ENCODE measurements around the gene RNGTT. TPM values are rescaled to one million over a fixed set of nuclear protein-coding genes. Genes with fewer than 3 reads are reported as not detected.

RNGTT gene
- total RNA-seq, 1 donor from 2014 or later, result 16.5 TPM

DNA sequence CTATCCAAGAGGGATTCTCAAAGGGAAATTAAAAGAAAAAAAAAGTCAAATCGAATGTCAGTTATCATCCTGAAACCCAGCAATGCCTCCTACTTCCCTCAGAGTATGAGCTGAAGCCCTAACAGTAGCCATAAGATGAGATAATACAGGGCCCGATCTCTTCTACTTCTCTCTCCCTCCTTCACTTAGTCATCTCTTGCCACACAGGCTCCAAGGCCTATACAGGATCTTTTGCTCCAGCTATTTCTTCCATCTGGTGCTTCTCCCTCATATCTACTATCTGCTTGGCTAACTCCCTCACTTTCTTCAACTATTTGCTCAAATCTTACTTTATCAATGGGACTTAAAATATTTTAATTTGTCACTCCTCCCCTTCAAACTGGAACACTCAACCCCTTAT, 215.3 kb downstream of the RNGTT start:
- H3K36me3 Mint-ChIP-seq (ENCODE audit: insufficient read depth), result no peaks in the 10 kb centered on the region
- H3K27ac Mint-ChIP-seq, result no peak overlapping the region
- H3K9me3 Mint-ChIP-seq (ENCODE audit: low read depth), result no peaks in the 10 kb centered on the region
- TF ChIP-seq, protein P1, sequence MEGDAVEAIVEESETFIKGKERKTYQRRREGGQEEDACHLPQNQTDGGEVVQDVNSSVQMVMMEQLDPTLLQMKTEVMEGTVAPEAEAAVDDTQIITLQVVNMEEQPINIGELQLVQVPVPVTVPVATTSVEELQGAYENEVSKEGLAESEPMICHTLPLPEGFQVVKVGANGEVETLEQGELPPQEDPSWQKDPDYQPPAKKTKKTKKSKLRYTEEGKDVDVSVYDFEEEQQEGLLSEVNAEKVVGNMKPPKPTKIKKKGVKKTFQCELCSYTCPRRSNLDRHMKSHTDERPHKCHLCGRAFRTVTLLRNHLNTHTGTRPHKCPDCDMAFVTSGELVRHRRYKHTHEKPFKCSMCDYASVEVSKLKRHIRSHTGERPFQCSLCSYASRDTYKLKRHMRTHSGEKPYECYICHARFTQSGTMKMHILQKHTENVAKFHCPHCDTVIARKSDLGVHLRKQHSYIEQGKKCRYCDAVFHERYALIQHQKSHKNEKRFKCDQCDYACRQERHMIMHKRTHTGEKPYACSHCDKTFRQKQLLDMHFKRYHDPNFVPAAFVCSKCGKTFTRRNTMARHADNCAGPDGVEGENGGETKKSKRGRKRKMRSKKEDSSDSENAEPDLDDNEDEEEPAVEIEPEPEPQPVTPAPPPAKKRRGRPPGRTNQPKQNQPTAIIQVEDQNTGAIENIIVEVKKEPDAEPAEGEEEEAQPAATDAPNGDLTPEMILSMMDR (IDR thresholded peaks at IDR 0.05; ENCODE audit: unreplicated experiment), result no peak
- no peaks in the 10 kb centered on the region for H3K27me3 Mint-ChIP-seq
- no peaks in the 10 kb centered on the region for H3K4me1 Mint-ChIP-seq (ENCODE audit: low read depth)
- DNase-seq (ENCODE audit: low spot score, unreplicated experiment), result no peak
- H3K4me3 Mint-ChIP-seq (ENCODE audit: low read depth), result no peak overlapping the region

DNA sequence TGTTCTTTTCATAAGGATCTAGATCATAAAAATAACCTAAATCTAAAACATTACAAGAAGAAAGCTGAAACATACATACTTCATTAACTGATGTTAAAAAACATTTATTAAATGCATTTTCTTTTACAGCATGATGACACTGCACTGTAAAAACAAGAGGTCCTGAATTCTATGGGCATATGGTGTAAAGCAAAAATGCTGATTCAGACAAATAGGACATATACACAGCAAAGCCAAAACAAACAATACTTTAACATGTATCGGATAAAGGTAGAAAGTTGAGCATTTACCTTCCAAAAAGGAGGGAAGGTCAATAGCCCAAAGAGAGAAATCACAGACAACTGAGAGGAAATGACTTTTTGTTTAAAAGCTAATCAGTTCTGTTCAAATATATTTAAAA, 221.5 kb downstream of the RNGTT start:
- peaks cover 3% of the 10 kb centered on the region for H3K9me3 Mint-ChIP-seq (ENCODE audit: low read depth)
- peaks cover 7% of the 10 kb centered on the region for H3K36me3 Mint-ChIP-seq (ENCODE audit: insufficient read depth)
- no peaks in the 10 kb centered on the region for H3K27me3 Mint-ChIP-seq
- no peak overlapping the region for H3K27ac Mint-ChIP-seq
- peaks cover 3% of the 10 kb centered on the region for H3K4me1 Mint-ChIP-seq (ENCODE audit: low read depth)
- no peak for DNase-seq (ENCODE audit: low spot score, unreplicated experiment)
- H3K4me3 Mint-ChIP-seq (ENCODE audit: low read depth), result no peak overlapping the region
- TF ChIP-seq, protein P1 (IDR thresholded peaks at IDR 0.05; ENCODE audit: unreplicated experiment), result no peak

DNA sequence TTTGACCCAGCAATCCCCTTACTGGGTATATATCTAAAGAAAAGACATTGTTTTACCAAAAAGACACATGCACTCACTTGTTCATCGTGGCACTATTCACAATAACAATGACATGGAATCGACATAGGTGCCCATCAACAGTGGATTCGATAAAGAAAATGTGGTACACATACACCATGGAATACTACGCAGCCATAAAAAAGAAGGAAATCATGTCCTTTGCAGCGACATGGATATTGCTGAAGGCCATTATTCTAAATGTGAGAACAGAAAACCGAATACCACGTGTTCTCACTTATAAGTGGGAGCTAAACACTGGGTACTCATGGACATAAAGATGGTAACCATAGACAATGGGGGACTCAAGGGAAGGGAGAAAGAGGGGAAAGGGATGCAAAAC, 222.3 kb downstream of the RNGTT start:
- DNase-seq (ENCODE audit: low spot score, unreplicated experiment), result no peak
- Mint-ChIP-seq H3K36me3 (ENCODE audit: insufficient read depth) (peaks cover 7% of the 10 kb centered on the region), H3K9me3 (ENCODE audit: low read depth) (peaks cover 3% of the 10 kb centered on the region), H3K27me3 (no peaks in the 10 kb centered on the region), H3K27ac (no peak overlapping the region), H3K4me1 (ENCODE audit: low read depth) (peaks cover 3% of the 10 kb centered on the region), H3K4me3 (ENCODE audit: low read depth) (no peak overlapping the region)
- TF ChIP-seq, protein P1 (IDR thresholded peaks at IDR 0.05; ENCODE audit: unreplicated experiment), result no peak

DNA sequence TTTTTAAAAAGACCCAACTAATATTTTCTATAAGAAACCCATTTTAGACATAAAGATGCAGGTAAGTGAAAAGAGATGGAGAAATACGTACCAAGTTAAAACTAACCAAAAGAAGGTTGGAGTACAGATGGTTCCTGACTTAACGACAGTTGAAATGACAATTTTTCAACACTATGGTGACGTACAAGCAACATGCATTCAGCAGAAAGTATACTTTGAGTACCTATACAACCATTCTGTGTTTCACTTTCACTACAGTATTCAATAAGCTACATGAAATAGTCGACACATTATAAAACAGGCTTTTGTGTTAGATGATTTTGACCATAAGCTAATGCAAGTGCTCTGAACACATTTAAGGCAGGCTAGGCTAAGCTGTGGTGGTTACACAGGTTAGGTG, 228.9 kb downstream of the RNGTT start:
- Mint-ChIP-seq H3K4me3 (ENCODE audit: low read depth) (no peak overlapping the region), H3K9me3 (ENCODE audit: low read depth) (no peaks in the 10 kb centered on the region), H3K36me3 (ENCODE audit: insufficient read depth) (peaks cover 3% of the 10 kb centered on the region), H3K4me1 (ENCODE audit: low read depth) (peaks cover 8% of the 10 kb centered on the region), H3K27ac (no peak overlapping the region), H3K27me3 (no peaks in the 10 kb centered on the region)
- no peak for DNase-seq (ENCODE audit: low spot score, unreplicated experiment)
- TF ChIP-seq, protein P1 (IDR thresholded peaks at IDR 0.05; ENCODE audit: unreplicated experiment), result no peak

DNA sequence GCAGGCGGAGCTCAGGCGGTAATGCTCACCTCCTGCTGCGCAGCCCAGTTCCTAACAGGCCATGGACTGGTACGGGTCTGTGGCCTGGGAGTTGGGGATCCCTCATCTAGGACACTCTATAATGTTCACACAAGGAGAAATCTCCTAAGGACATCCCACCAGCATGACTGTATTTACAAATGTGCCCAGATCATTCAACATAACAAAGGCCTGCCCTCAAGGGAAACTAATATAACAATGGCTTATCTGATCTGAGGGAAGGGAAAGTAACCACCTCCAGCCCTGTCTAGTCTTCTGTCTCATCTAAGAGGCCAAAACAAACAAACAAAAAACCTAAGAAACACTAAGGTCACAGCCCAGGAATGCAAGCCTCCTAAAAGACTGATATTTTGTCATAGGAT, 232.8 kb downstream of the RNGTT start:
- Mint-ChIP-seq H3K4me1 (ENCODE audit: low read depth) (peaks cover 8% of the 10 kb centered on the region), H3K36me3 (ENCODE audit: insufficient read depth) (peaks cover 2% of the 10 kb centered on the region), H3K4me3 (ENCODE audit: low read depth) (no peak overlapping the region), H3K27ac (no peak overlapping the region), H3K9me3 (ENCODE audit: low read depth) (no peaks in the 10 kb centered on the region), H3K27me3 (no peaks in the 10 kb centered on the region)
- DNase-seq (ENCODE audit: low spot score, unreplicated experiment), result no peak
- TF ChIP-seq, protein P1 (IDR thresholded peaks at IDR 0.05; ENCODE audit: unreplicated experiment), result no peak
